IPS-20b (cell line): ENCODE data around the gene DDC.

Source experiments
- H3K27ac ChIP-seq: one replicate; pipeline ENCODE4 v1.5.1; 2013; ENCODE audit warnings: low read length
- H3K27me3 ChIP-seq: 2 replicates; pipeline ENCODE4 v1.6.1; 2013; ENCODE audit warnings: mild to moderate bottlenecking, low read length, inconsistent platforms; ENCODE audit not compliant: insufficient read depth
- H3K36me3 ChIP-seq: 2 replicates; pipeline ENCODE4 v1.6.1; 2013; ENCODE audit warnings: low read depth, mild to moderate bottlenecking, inconsistent platforms, low read length, moderate library complexity; ENCODE audit not compliant: insufficient read depth
- H3K4me1 ChIP-seq: 2 replicates; pipeline ENCODE4 v1.6.1; 2013; ENCODE audit warnings: mild to moderate bottlenecking, control low read depth, inconsistent platforms, low read length, moderate library complexity; ENCODE audit not compliant: insufficient read depth
- H3K4me3 ChIP-seq: 2 replicates; pipeline ENCODE4 v1.5.1; 2013; ENCODE audit warnings: mild to moderate bottlenecking, low read length, inconsistent platforms
- H3K9ac ChIP-seq: 2 replicates; pipeline ENCODE4 v1.6.1; 2013; ENCODE audit warnings: low read depth, mild to moderate bottlenecking, inconsistent platforms, low read length, moderate library complexity
- H3K9me3 ChIP-seq: 2 replicates; pipeline ENCODE4 v1.6.1; 2013; ENCODE audit warnings: mild to moderate bottlenecking, low read depth, low read length, inconsistent platforms; ENCODE audit not compliant: insufficient read depth

Gene DDC

GRCh38 chr7:50596484-50596883 is 31.3 kb upstream of the DDC start:
- Histone ChIP-seq H3K4me3 (no peak overlapping the region), H3K9me3 (no peaks in the 10 kb centered on the region), H3K9ac (no peak overlapping the region), H3K27ac (no peak overlapping the region), H3K4me1 (no peaks in the 10 kb centered on the region), H3K36me3 (peaks cover 87% of the 10 kb centered on the region), H3K27me3 (no peaks in the 10 kb centered on the region)

- H3K9me3 ChIP-seq: no peaks in the 10 kb centered on the region
- H3K4me3 ChIP-seq: no peak overlapping the region
- H3K27ac ChIP-seq: no peak overlapping the region
- H3K4me1 ChIP-seq: no peaks in the 10 kb centered on the region
- no peak overlapping the region for H3K9ac ChIP-seq
- peaks cover 81% of the 10 kb centered on the region for H3K36me3 ChIP-seq
- no peaks in the 10 kb centered on the region for H3K27me3 ChIP-seq
These were observed 30.4 kb upstream of the DDC start for GRCh38 chr7:50595491-50596102.

GRCh38 chr7:50594734-50595485 is 29.7 kb upstream of the DDC start:
- Histone ChIP-seq H3K4me3 (no peak overlapping the region), H3K27ac (no peak overlapping the region), H3K9ac (no peak overlapping the region), H3K36me3 (peaks cover 74% of the 10 kb centered on the region), H3K27me3 (no peaks in the 10 kb centered on the region), H3K4me1 (no peaks in the 10 kb centered on the region), H3K9me3 (no peaks in the 10 kb centered on the region)

- Histone ChIP-seq H3K9ac (no peak overlapping the region), H3K36me3 (peaks cover 69% of the 10 kb centered on the region), H3K27ac (no peak overlapping the region), H3K4me3 (no peak overlapping the region), H3K27me3 (no peaks in the 10 kb centered on the region), H3K4me1 (no peaks in the 10 kb centered on the region), H3K9me3 (no peaks in the 10 kb centered on the region)
These were observed 28.9 kb upstream of the DDC start for GRCh38 chr7:50594136-50594535.

GRCh38 chr7:50592940-50593339 is 27.7 kb upstream of the DDC start:
- H3K4me3 ChIP-seq: no peak overlapping the region
- no peak overlapping the region for H3K9ac ChIP-seq
- no peaks in the 10 kb centered on the region for H3K9me3 ChIP-seq
- H3K27me3 ChIP-seq: no peaks in the 10 kb centered on the region
- H3K4me1 ChIP-seq: no peaks in the 10 kb centered on the region
- no peak overlapping the region for H3K27ac ChIP-seq
- H3K36me3 ChIP-seq: peaks cover 59% of the 10 kb centered on the region

- Histone ChIP-seq H3K4me1 (no peaks in the 10 kb centered on the region), H3K9me3 (no peaks in the 10 kb centered on the region), H3K36me3 (peaks cover 49% of the 10 kb centered on the region), H3K27me3 (no peaks in the 10 kb centered on the region), H3K9ac (no peak overlapping the region), H3K4me3 (no peak overlapping the region), H3K27ac (no peak overlapping the region)
These were observed 26.6 kb upstream of the DDC start for GRCh38 chr7:50591480-50592438.

- no peaks in the 10 kb centered on the region for H3K27me3 ChIP-seq
- peaks cover 43% of the 10 kb centered on the region for H3K36me3 ChIP-seq
- no peak overlapping the region for H3K4me3 ChIP-seq
- no peaks in the 10 kb centered on the region for H3K9me3 ChIP-seq
- no peak overlapping the region for H3K9ac ChIP-seq
- no peaks in the 10 kb centered on the region for H3K4me1 ChIP-seq
- H3K27ac ChIP-seq: no peak overlapping the region
These were observed 25.9 kb upstream of the DDC start for GRCh38 chr7:50591098-50591479.

- Histone ChIP-seq H3K4me1 (no peaks in the 10 kb centered on the region), H3K27me3 (no peaks in the 10 kb centered on the region), H3K27ac (no peak overlapping the region), H3K9me3 (no peaks in the 10 kb centered on the region), H3K36me3 (peaks cover 40% of the 10 kb centered on the region), H3K4me3 (no peak overlapping the region), H3K9ac (no peak overlapping the region)
These were observed 25.3 kb upstream of the DDC start for GRCh38 chr7:50590535-50590934.

- H3K27ac ChIP-seq: no peak overlapping the region
- no peak overlapping the region for H3K4me3 ChIP-seq
- no peaks in the 10 kb centered on the region for H3K27me3 ChIP-seq
- H3K36me3 ChIP-seq: peaks cover 28% of the 10 kb centered on the region
- H3K9ac ChIP-seq: no peak overlapping the region
- no peaks in the 10 kb centered on the region for H3K4me1 ChIP-seq
- 0 out of 2 replicates have a peak, but pooled peaks cover 8% of the 10 kb centered on the region for H3K9me3 ChIP-seq
These were observed 24.2 kb upstream of the DDC start for GRCh38 chr7:50589364-50589763.

GRCh38 chr7:50588937-50589336 is 23.7 kb upstream of the DDC start:
- Histone ChIP-seq H3K27ac (no peak overlapping the region), H3K36me3 (peaks cover 24% of the 10 kb centered on the region), H3K9me3 (peaks cover 12% of the 10 kb centered on the region), H3K4me1 (no peaks in the 10 kb centered on the region), H3K9ac (no peak overlapping the region), H3K4me3 (no peak overlapping the region), H3K27me3 (no peaks in the 10 kb centered on the region)

- H3K27ac ChIP-seq: no peak overlapping the region
- H3K27me3 ChIP-seq: no peaks in the 10 kb centered on the region
- no peak overlapping the region for H3K9ac ChIP-seq
- H3K36me3 ChIP-seq: peaks cover 12% of the 10 kb centered on the region
- no peak overlapping the region for H3K4me3 ChIP-seq
- peaks cover 24% of the 10 kb centered on the region for H3K9me3 ChIP-seq
- H3K4me1 ChIP-seq: no peaks in the 10 kb centered on the region
These were observed 22.5 kb upstream of the DDC start for GRCh38 chr7:50587737-50588136.
